ENCODE measurements around the gene VDAC1. TPM values are rescaled to one million over a fixed set of nuclear protein-coding genes. Genes with fewer than 3 reads are reported as not detected.

VDAC1 gene
- total RNA-seq, 1 experiment from 2014 or later: 334 TPM

DNA sequence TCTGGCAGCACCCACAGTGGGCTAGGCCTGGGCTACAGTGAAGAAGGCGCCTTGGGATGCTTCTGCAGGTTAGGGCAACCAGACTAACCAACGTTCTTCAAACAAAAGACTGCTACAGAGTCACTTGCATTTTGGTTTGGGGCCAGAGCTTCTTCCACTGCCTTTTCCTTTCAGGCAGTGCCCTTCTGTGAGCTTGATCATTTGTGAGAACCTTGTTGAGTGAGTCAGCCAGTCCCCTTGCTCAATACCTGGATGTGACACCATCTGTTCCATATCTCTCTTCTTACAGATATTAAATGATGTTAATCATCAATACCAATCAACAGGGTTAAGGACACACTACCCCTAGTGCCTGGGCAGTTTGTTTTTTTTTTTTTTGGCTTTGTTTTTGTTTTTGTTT lies 46.5 kb upstream of the VDAC1 start:
- intact Hi-C loops (cut with micrococcal nuclease): no loop called here
- CTCF ChIA-PET: interaction anchor here (0.5 to 25.6 kb wide), 9 partner anchors 8 to 591 kb away, joined by 3 to 867 read pairs (median 4); no protein-coding TSS in a partner anchor
- no peaks in the 10 kb centered on the region for H3K9me3 Mint-ChIP-seq (ENCODE audit: unreplicated experiment)
- H3K27ac Mint-ChIP-seq (ENCODE audit: low read depth, unreplicated experiment): no peak overlapping the region
- TF ChIP-seq CTCF (IDR thresholded peaks at IDR 0.05; ENCODE audit: unreplicated experiment): no peak
- no TSS peak for BruUV-seq (replicated peaks)
- DNase-seq (ENCODE audit: unreplicated experiment): peak; percentile 80
- peaks cover 31% of the 10 kb centered on the region for H3K4me1 Mint-ChIP-seq (ENCODE audit: insufficient read depth, unreplicated experiment)
- POLR2A ChIA-PET: interaction anchor here (0.6 to 1.4 kb wide), 4 partner anchors 9 to 49 kb away, joined by 3 to 7 read pairs (median 4); no protein-coding TSS in a partner anchor
- H3K4me3 Mint-ChIP-seq (ENCODE audit: unreplicated experiment): no peak overlapping the region
- no peaks in the 10 kb centered on the region for H3K36me3 Mint-ChIP-seq (ENCODE audit: insufficient read depth, unreplicated experiment)
- no peaks in the 10 kb centered on the region for H3K27me3 Mint-ChIP-seq (ENCODE audit: insufficient read depth, unreplicated experiment)

GRCh38 chr5:134048864-134049263 lies 44.1 kb upstream of the VDAC1 start:
- POLR2A ChIA-PET: interaction anchor here (1.3 to 2.0 kb wide), 2 partner anchors 9 kb away, joined by 3 to 6 read pairs; no protein-coding TSS in a partner anchor
- H3K4me3 Mint-ChIP-seq (ENCODE audit: unreplicated experiment): no peak overlapping the region
- no peak for TF ChIP-seq CTCF (IDR thresholded peaks at IDR 0.05; ENCODE audit: unreplicated experiment)
- H3K4me1 Mint-ChIP-seq (ENCODE audit: insufficient read depth, unreplicated experiment): peaks cover 18% of the 10 kb centered on the region
- H3K36me3 Mint-ChIP-seq (ENCODE audit: insufficient read depth, unreplicated experiment): no peaks in the 10 kb centered on the region
- intact Hi-C loops (cut with micrococcal nuclease): no loop called here
- CTCF ChIA-PET: interaction anchor here (0.6 to 25.6 kb wide), 5 partner anchors 8 to 773 kb away, joined by 3 to 867 read pairs (median 5); no protein-coding TSS in a partner anchor
- no peaks in the 10 kb centered on the region for H3K9me3 Mint-ChIP-seq (ENCODE audit: unreplicated experiment)
- H3K27ac Mint-ChIP-seq (ENCODE audit: low read depth, unreplicated experiment): no peak overlapping the region
- no peaks in the 10 kb centered on the region for H3K27me3 Mint-ChIP-seq (ENCODE audit: insufficient read depth, unreplicated experiment)
- no peak for DNase-seq (ENCODE audit: unreplicated experiment)
- BruUV-seq (replicated peaks): no TSS peak

GRCh38 chr5:134047687-134048056 lies 42.9 kb upstream of the VDAC1 start:
- ChIA-PET POLR2A (no interaction called here), CTCF (interaction anchor here (0.6 to 25.6 kb wide), 3 partner anchors 10 to 116 kb away, joined by 3 to 867 read pairs (median 6); no protein-coding TSS in a partner anchor)
- H3K4me1 Mint-ChIP-seq (ENCODE audit: insufficient read depth, unreplicated experiment): peaks cover 13% of the 10 kb centered on the region
- DNase-seq (ENCODE audit: unreplicated experiment): no peak
- BruUV-seq (replicated peaks): no TSS peak
- H3K27me3 Mint-ChIP-seq (ENCODE audit: insufficient read depth, unreplicated experiment): no peaks in the 10 kb centered on the region
- no peaks in the 10 kb centered on the region for H3K9me3 Mint-ChIP-seq (ENCODE audit: unreplicated experiment)
- H3K4me3 Mint-ChIP-seq (ENCODE audit: unreplicated experiment): no peak overlapping the region
- no peak overlapping the region for H3K27ac Mint-ChIP-seq (ENCODE audit: low read depth, unreplicated experiment)
- H3K36me3 Mint-ChIP-seq (ENCODE audit: insufficient read depth, unreplicated experiment): no peaks in the 10 kb centered on the region
- no peak for TF ChIP-seq CTCF (IDR thresholded peaks at IDR 0.05; ENCODE audit: unreplicated experiment)
- intact Hi-C loops (cut with micrococcal nuclease): no loop called here

GRCh38 chr5:134046801-134047686 lies 42.3 kb upstream of the VDAC1 start:
- intact Hi-C loops (cut with micrococcal nuclease): no loop called here
- peaks cover 13% of the 10 kb centered on the region for H3K4me1 Mint-ChIP-seq (ENCODE audit: insufficient read depth, unreplicated experiment)
- no peaks in the 10 kb centered on the region for H3K27me3 Mint-ChIP-seq (ENCODE audit: insufficient read depth, unreplicated experiment)
- H3K36me3 Mint-ChIP-seq (ENCODE audit: insufficient read depth, unreplicated experiment): no peaks in the 10 kb centered on the region
- ChIA-PET POLR2A (no interaction called here), CTCF (interaction anchor here (0.6 to 25.6 kb wide), 3 partner anchors 9 to 116 kb away, joined by 3 to 867 read pairs (median 6); no protein-coding TSS in a partner anchor)
- H3K4me3 Mint-ChIP-seq (ENCODE audit: unreplicated experiment): no peak overlapping the region
- no TSS peak for BruUV-seq (replicated peaks)
- DNase-seq (ENCODE audit: unreplicated experiment): no peak
- no peak overlapping the region for H3K27ac Mint-ChIP-seq (ENCODE audit: low read depth, unreplicated experiment)
- no peak for TF ChIP-seq CTCF (IDR thresholded peaks at IDR 0.05; ENCODE audit: unreplicated experiment)
- no peaks in the 10 kb centered on the region for H3K9me3 Mint-ChIP-seq (ENCODE audit: unreplicated experiment)
